Measurements from ENCODE around the gene SPATS2L.

Gene SPATS2L

DNA sequence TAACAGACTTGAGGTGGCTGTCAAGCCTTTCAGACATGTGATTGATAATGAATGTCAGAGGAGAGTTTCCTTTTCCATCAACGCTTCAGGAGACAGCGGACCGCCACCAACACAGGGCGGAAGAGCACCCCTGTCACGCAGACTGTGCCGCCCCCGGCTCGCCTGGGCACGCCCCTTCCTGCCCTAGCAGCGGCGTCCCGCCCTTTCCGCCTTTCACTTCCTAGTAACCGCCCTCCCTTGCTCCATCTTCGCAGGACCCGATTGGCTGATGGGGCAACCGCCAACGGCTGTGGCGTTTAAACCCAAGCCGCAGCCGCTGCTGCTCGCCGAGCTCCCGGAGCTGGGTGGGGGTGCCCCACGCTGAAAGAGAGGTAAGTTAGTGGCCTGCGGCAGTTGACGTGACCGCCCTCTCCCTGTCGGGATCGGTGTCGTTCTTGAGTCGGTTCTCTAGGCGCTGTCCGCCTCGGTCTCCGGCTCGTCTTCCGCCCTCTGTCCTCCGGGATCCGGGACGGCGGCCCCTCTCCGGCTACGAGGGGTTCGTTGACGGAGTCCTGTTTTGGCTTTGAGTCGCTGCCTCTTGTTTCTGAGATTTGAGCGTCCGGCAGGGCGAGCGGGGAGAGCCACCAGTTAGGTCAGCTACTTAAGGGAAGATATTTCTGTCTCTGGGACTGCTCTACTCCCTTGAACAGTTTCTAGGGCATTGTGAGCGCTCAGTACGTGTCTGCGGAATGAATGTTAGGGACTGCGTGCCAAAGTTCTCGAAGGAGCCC, 219.6 kb downstream of the SPATS2L start, which contains the start of gene SGO2:
TSS of gene SGO2 (plus strand) at position 326 of the 770 bp plus-strand sequence. CDS start 6,769 bp downstream, outside the sequence.
- peak; percentile 97 for DNase-seq

DNA sequence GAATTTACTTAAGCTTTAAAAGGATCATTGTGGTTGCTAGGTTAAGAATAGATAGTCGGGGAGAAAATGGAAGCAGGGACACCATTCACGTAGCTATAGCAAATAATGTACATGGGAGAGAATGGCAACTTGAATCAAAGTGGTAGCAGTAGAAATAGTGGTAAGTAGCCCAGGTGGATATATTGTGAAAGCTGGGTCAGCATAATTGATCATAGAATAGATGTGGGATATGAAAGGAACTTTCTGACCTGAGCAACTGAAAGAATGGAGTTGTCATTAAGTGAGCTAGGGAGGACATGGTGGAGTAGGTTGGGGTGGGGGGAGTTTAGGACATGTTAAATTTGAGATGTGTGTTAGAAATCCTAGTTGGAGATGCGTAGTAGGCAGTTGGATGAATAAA, 221.7 kb downstream of the SPATS2L start:
- DNase-seq: no peak

All from hematopoietic multipotent progenitor cell treated with erythropoietin and hydrocortisone succinate and interleukin-3 and kit ligand, for 8 days (in vitro differentiated cells).